GM18867 (cell line): Measurements from ENCODE around the gene PIP5K1C.
"Not testable (repeated sequence)": the region's sequence is repeated elsewhere in the genome, so short reads cannot be mapped to it uniquely, and the experiment has no call there.

Source experiments
- ATAC-seq: cut with Tn5 transposase; IDR thresholded peaks from one replicate; pipeline ENCODE4 v1.9.1; 2021; ENCODE audit warnings: mild to moderate bottlenecking, moderate library complexity; ENCODE audit not compliant: unreplicated experiment

PIP5K1C gene

DNA sequence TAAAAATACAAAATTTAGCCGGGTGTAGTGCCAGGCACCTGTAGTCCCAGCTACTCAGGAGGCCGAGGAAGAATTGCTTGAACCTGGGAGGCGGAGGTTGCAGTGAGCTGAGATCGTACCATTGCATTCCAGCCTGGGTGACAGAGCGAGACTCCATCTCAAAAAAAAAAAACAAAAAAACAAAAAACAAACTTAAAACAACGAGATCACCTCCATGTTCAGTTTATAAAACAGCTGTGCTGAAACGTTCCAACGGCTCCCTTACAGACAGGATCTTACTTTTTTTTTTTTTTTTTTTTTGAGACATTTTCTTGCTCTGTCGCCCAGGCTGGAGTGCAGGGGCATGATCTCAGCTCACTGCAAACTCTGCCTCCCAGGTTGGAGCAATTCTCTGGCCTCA lies 71.5 kb downstream of the PIP5K1C start:
- not testable (repeated sequence) for ATAC-seq

DNA sequence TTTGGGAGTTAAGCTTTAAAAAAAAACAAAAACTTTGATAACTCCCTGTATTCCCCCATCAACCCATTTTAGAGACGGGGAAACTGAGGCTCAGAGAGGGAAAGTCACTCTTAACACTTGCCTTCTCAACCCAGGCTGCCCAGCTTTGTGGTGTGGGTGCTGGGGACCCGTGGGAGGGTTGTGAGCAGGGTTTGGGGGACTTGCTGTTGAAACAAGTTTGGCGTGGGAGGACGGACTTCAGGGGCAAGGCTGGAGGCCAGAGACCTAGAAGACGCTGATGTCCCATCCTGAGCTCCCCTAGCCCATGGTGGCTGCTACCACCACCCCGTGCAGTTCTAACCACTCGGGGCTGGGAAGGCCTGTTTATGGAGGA lies 72.9 kb downstream of the PIP5K1C start:
- no peak for ATAC-seq

DNA sequence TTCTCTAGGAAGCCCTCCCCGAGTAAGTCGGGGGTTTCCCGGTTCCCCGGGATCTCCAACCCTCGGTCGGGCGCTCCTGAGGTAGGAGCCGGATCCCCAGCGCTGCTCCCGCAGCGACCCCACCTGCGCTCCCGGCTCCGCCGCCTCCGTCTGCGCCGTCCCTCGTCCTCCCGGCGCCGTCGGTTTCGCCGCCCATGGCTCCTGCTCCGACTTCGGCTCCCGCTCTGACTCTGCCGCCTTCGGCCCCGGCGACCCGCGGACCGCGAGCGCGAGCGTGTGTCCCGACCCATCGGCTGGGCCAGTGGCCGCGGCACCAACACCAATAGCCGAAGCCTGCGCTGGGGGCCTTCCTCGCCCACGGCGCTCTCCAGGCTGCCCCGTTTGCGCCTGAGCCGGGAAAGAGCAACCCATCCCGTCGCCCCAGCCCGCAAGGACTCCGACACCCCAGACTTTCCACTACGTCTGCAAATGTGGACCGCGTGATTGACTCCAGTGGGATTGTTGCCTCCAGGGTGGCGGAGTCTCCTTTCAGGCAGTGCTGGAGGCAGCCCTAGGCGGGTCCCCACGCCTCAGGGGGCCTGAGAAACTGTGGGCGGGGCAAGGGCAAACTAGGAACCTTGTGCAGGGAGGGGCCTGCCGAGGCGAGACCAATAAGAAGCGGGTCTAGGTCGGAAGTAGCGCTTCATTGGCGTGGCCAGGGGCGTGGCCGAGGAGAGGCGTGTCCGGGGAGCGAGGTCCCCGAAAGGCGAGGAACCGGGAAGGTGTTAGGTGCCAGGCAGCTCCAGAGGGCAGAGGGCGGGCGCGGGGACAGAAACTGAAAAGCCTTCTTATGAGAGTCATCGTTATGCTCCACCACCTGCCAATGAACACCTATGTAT lies 73.6 kb downstream of the PIP5K1C start, which contains the start of gene CACTIN:
TSS of gene CACTIN (minus strand) at position 318 of the 878 bp plus-strand sequence. CDS start at position 290, 28 bp downstream.
- ATAC-seq: peak; percentile 82

DNA sequence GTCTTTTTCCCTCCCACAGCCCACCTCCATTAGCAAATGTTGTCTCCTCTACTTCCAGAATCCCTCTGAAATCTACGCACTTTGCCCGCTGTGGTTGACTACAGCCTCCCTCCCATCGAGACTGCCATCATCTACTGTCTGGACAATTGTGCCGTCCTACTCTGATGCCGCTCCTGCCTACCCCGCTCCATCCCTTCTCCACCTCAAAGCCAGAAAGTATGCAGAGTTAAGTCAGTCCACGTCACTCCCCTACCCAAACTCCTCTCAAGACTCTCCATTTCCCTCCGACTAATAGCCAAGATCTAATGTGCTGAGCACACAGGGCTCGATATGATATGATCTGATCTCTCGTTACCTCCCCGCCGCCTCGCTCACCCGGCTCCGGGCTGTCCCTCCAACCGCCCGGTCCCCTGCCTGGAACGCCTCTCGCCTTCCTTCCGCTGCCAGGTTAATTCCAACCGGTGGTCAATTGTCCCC lies 74.2 kb downstream of the PIP5K1C start:
- peak; percentile 5 for ATAC-seq

DNA sequence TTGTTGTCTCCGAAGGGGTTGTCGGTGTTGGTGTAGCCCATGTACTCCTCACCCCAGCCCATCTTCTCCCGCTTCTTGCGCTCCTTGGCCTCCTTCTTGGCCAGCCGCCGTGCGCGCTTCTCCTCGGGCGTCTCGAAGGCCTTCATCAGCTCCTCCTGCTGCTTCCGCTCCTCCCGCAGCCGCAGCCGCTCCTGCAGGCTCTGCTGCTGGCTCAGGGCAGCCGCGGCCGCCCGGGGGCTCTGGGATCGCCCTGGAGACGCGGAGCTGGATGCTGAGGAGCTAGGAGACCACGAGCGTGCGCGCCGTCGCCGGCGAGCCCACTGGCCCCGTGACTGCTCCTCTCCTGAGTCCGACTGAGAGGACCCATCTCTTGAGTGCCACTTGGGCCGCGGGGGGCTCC lies 76.6 kb downstream of the PIP5K1C start:
- ATAC-seq: no peak

DNA sequence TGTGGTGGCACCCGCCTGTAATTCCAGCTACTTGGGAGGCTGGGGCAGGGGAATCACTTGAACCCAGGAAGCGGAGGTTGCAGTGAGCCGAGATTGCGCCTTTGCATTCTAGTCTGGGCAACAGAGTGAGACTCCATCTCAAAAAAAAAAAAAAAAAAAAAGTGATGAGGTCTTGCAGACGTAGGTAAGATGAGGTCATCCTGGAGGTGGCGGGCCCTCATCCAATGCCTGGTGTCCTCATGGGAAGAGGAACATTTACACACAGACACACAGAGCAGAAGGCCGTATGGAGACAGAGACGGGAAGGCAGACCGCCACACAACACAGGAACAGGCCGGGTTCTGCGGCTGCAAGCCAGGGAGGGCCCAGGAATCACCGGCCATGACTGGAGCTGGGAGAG lies 78.0 kb downstream of the PIP5K1C start:
- ATAC-seq: no peak

DNA sequence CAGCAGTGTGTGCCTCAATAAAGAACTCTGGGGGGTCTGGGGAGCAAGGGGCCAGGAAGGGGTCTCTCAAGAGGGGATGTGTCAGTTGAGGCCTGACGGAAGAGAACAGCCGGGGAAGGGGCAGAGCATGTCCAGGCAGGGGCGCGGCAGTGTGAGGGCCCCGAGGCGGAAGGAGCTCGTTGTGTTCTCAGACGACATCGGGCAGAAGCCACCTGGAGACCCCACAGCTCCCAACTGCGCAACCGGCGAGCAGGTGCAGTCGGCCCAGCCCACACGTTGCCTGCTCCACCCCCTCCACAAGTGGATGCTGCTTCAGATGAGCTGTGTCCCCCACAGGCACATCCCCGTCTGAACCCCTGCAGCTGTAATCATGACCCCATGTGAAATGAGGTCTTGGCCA lies 78.6 kb downstream of the PIP5K1C start:
- ATAC-seq: no peak

DNA sequence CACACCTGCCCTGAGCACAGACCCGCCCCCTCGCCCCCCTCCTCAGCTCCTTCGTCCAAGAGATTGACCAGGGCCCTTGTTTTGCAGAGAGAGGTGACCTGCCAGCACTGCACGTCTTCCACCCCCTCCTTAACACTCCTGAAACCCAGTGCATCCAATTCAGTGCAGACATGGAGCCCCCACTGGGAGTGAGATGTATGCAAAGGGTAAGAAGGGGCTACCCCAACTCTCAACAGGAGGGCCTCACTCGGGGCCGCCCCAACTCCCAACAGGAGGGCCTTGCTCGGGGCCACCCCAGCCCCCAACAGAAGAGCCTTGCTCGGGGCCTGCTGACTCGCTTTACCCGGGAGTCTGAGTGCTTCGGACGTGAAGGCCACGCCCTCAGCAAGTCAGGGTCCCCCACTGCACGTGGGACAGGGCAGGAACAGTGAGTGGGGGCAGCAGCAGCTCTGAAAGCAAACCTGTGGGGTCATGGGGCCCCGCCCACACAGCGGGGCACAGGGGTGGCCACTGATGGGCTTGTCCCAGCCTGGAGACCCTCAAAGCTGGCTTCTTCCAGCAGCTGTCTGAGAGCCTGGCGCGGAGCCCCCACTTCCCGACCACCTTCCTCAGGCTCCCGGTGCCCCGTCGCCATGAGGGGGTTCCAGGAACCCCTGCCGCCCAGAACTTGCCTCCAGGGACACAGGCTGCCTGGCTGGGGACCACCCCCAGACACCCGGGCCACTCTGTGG lies 79.3 kb downstream of the PIP5K1C start:
- no peak for ATAC-seq

DNA sequence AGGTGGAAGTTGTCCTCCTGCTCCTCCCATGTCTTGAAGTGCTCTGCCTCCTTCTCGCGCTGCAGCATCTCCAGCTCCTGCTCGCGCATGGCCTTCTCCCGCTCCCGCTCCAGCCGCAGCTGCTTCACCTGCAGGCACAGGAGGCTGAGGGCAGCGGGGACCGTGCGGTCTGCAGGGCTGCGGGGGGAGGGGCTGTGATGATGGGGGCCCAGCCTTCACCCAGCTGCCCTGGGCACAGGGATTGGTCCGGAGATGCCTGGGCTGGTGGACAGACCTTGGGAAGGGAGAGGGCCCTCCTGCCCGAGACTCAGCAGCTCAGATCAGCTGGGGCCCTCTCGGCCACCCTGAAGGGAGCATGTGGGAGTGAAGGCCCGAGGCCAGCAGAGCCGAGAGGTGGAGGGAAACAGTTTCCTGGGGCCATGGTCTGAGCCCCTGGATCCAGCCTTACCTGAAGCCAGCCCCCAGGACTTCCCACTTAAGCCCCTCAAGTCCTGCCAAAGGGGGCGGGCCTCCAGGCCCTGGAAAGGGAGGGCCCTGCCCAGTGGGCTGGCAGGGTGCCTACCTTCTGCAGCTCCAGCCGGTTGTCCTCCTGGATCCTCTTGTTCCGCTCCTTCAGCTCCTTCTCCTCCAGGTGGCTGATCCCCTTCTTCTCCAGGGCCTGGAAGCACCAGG lies 80.0 kb downstream of the PIP5K1C start:
- ATAC-seq: no peak

DNA sequence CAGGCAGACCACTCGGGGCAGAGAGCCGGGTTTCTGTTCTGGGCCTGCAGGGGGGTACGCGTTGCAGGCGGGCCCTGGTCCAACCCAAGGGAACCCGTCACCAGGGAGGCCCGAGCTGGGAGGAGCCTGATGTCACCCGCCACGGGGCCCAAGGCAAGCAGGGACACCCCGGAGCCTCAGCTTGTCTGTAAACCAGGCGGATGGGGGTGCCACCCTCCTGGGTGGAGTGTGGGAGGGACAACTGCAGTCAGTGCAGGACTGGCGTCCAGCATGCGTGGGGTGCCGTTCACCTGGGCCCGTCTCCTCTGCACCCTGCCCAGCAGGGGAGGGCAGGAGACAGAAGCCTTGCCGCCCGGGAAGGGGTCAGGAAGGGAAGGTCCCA lies 80.6 kb downstream of the PIP5K1C start:
- ATAC-seq: no peak

DNA sequence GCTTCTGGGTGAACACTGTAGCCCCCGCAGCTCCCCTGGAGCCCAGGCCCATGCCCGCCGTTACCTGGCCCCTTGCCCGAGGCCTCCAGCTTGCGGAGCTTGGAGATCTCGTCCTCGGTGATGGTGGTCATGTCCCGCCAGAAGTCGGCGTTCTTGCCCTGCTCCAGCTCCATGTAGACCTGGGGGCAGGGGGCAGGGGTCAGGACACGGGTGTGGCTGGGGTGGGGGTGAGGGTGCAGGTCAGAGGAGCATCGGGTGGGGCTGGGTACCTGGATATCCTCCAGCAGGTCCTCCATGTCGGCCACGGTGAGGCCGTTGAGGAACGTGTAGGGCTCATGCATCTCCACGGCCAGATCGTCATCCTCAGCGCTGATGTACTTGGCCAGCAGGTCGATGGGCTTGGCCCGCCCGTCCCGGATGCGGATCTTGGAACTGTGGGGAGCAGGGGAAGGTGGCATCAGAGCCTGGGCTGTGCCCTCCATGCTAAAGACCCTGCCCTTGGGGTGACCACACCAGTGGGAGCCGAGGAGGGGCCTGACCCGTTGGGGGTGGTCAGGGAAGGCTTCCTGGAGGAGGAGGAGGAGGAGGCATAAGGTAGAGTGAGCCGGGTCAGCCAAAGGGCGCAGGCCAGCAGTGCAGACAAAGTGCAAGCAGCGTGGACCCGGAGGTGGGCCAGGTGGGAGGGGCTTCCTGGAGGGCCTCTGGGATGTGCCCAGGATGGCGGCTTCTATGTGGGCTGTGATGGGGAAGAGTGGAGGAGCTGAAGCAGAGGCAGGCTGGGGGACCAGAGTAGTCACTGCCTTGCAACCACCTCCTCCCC lies 81.2 kb downstream of the PIP5K1C start:
- ATAC-seq: no peak

DNA sequence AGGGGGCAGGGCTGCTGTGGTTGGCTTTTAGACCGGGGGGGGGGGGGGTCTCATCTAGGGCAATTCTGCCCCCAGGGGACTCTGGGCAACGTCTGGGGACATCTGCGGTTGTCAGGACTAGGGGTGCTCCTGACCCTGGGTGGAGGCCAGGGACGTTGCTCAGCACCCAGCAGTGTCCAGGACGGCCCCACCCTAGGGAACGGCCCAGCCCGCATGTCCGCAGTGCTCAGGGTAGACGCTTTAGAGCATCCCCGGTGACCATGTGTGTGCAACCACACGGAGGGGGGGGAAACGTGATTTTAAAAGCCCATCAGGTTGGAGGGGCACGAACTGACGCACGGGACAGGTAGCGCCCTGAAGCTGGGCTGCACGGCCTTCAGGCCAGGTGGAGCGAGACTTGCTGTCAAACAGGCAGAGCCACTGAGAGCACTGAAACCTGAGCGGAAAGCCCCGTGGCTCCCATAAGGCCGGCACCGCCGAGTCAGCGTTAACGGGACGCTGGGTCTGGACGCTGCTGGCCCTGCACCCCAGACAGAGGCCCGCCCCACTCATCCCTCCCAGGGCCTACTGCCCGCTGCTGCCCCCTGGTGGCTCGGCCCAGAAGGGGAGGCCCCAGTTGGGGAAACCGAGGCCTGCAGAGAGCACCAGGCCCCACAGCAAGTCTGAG lies 82.0 kb downstream of the PIP5K1C start:
- ATAC-seq: no peak

DNA sequence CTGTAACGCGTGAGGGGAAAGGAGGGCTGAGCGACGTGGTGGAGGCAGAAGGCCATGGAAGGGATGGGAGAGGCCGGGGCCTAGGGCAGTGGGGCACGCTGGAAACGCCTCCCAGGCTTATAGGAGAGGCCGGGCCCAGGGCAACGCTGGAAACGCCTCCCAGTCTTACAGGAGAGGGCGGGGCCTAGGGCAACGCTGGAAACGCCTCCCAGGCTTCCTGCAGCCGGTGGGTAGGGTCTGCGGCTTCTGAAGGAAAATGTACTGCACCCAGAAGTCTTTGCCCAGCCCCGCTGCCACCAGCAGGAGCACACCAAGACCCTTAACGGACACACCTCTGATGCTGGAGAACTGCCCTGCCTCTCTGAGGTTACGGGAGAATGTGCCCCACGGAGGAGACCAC lies 82.8 kb downstream of the PIP5K1C start:
- ATAC-seq: no peak

DNA sequence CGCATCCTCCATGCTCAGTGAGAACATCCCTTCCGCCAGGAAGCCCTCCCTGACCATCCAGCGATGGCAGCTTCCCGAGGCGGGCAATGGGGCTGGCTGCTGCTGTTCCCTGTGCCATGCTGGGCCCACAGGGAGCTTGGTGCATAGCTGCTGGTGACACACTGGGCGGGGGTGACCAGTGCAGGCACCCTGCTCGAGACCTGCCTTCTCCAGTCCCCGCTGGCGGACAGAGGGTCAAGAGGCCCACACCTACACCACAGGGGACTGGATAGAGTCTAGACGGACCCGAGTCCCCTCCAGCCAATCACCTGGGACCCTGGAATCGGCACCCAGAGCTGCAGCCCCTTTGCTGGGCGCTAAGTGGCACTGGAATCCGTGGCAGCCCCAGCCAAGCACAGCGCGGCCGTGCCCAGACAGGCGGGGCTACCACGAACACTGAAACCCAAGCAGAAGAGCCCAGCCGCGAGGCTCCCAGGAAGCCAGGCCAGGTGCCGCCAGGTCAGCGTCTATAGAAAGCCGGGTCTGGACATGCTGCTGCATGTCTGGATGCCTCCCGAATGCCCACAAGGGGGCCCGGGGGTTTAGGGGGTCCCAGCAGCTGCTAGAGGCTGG lies 84.6 kb downstream of the PIP5K1C start:
- no peak for ATAC-seq

DNA sequence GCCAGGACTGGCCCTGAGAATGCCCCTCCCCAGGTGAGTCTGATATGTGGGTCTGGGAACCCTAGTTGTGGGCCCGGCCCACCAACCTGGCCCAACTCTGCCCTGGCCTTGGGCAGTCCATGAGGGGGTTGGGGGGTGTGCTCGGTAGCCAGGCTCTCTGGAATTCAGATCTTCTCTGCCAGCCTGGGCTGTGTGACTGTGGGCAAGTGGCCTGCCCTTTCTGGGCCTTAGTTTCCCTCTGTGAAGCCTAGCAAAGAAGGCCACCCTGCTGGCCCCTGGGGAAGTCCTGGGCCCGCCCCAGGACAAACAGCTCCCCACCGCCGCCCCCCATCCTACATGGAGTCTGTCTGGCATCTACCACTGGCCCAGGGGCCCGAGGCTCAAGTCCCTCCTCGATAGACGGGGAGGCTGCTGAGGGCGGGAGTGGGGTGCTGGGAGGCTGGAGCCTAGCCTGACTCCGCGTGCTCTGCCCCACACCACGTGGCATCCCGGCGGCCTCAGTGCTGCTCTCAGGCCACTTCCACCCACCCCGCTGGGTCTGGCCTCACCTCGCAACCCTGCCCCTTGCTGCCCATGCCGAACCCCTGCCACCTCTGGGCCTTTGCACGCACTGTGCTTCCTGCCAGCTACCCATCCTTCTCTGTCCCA lies 85.3 kb downstream of the PIP5K1C start:
- no peak for ATAC-seq

DNA sequence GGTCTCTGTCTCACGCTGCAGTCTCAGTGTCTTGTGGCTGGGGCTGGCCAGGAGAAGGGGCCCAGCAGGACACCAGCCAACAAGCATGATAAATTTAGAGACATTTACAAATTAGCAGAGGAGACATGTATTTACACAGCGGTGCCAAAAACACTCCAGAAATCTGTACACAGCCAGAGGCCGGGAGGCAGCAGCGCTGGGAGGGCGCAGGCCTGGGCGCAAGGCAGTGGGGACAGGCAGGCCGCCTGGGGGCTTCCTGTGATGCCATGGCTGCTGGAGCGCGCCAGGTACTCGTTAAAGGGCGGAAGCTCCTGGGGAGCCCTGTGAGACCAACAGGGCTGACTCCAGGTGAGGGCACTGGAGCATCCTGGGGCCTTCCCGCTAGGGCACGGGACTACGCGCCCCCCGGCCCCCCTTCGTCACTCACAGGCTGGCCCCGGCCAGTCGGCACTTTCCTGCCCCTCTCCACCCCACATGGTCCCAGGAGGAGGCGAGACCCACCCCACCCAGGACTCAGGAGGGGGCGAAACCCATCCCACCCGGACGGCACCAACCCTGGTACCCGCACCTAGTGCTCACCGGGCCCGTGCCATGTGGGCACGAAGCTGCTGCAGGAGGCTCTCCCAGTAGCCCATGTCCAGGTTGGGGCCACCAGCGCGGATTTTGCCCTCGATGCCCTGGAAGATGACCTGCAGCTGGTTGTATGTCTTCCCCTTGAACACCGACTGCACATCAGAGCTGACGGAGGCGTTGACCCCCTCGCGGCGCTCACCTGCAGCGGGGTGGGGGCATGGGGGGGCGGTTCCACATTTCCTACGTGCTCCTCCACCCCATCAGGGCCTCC lies 86.2 kb downstream of the PIP5K1C start:
- no peak for ATAC-seq

DNA sequence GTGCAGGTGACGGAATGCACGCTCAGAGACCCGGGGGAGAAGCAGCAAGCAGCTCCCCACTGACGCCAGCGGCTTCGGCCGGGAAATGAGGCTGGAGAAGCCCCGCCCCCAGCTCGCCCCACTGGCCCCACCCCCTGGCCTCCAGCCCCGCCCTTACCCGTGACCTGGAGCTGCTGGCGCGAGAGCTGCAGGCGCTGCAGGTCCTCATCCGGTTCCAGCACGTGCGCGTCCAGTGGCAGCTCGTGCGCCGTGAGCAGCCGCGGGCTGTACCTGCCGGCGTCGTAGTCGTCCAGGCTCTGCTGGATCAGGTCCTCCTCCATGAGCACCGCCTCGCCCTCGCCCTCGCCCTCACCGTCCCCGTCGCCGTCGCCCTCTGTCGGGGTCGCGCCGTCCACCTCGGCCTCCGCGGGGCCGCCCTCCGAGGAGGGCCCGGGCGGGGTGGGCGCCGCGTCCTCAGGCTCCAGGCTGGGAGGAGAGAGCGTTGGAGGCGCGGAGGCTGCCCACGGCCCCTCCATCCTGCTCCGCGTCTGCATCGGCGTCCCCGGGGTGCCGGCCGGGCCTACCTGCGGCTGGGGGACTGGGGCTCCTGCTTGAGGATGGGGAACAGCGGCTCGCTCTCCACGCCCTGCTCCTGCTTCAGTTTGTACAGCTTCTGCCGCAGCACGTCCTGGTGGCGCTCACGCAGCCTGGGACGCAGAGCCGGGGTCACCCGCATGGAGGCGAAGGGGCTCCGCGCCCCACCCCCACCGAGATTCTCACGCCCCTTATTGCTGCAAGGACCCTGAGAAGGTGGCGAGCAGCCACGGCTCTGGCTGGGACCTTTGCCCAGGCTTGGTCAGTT lies 87.1 kb downstream of the PIP5K1C start:
- ATAC-seq: no peak
